PFSK-1 (cell line): ENCODE measurements around the gene GRK5.

Source experiments
- FOXP2 ChIP-seq: optimal IDR thresholded peaks from 2 replicates; pipeline ENCODE3; 2011; ENCODE audit warnings: borderline replicate concordance, control low read depth, inconsistent platforms; ENCODE audit not compliant: insufficient read depth; ENCODE audit errors: extremely low read length, extremely low read depth
- POLR2AphosphoS5 ChIP-seq: IDR thresholded peaks from 2 replicates; pipeline ENCODE4 v1.6.1; 2012; ENCODE audit warnings: low read depth, mild to moderate bottlenecking, control low read depth, low read length, moderate library complexity
- SIN3A ChIP-seq: IDR thresholded peaks from 2 replicates; pipeline ENCODE4 v1.6.1; 2012; ENCODE audit warnings: mild to moderate bottlenecking, low read length, moderate library complexity, borderline replicate concordance; ENCODE audit not compliant: insufficient read depth
- TAF1 ChIP-seq: IDR thresholded peaks from 2 replicates; pipeline ENCODE4 v1.6.1; 2012; ENCODE audit warnings: low read length, control low read depth, borderline replicate concordance; ENCODE audit not compliant: insufficient read depth
- TF ChIP-seq, protein P1 (sequence below), 2 experiments: IDR thresholded peaks; 2 replicates each; pipeline versions ENCODE4 v1.6.1 to v1.8.0; 2011 to 2012; ENCODE audit warnings: low read depth in 2 of 2, low read length in 2 of 2, control low read depth in 1 of 2, inconsistent platforms in 1 of 2, mild to moderate bottlenecking in 1 of 2, moderate library complexity in 1 of 2; ENCODE audit not compliant: insufficient read depth in 1 of 2

- no peak for TF ChIP-seq SIN3A
- TF ChIP-seq, protein P1, sequence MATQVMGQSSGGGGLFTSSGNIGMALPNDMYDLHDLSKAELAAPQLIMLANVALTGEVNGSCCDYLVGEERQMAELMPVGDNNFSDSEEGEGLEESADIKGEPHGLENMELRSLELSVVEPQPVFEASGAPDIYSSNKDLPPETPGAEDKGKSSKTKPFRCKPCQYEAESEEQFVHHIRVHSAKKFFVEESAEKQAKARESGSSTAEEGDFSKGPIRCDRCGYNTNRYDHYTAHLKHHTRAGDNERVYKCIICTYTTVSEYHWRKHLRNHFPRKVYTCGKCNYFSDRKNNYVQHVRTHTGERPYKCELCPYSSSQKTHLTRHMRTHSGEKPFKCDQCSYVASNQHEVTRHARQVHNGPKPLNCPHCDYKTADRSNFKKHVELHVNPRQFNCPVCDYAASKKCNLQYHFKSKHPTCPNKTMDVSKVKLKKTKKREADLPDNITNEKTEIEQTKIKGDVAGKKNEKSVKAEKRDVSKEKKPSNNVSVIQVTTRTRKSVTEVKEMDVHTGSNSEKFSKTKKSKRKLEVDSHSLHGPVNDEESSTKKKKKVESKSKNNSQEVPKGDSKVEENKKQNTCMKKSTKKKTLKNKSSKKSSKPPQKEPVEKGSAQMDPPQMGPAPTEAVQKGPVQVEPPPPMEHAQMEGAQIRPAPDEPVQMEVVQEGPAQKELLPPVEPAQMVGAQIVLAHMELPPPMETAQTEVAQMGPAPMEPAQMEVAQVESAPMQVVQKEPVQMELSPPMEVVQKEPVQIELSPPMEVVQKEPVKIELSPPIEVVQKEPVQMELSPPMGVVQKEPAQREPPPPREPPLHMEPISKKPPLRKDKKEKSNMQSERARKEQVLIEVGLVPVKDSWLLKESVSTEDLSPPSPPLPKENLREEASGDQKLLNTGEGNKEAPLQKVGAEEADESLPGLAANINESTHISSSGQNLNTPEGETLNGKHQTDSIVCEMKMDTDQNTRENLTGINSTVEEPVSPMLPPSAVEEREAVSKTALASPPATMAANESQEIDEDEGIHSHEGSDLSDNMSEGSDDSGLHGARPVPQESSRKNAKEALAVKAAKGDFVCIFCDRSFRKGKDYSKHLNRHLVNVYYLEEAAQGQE (IDR thresholded peaks at IDR 0.05; ENCODE audit: insufficient read depth in 1 of 2, low read depth in 2 of 2, low read length in 2 of 2), result no peak
- TF ChIP-seq POLR2AphosphoS5, result no peak
- TF ChIP-seq TAF1, result no peak
- TF ChIP-seq FOXP2, result no peak
Observed at GRCh38 chr10:119283387-119283786, 76.0 kb downstream of the GRK5 start.
